Testis (tissue), 3 donors: Measurements from ENCODE around the gene NAB1. TPM values are rescaled to one million over a fixed set of nuclear protein-coding genes. Genes with fewer than 3 reads are reported as not detected.

ENCODE experiments used
- DNase-seq: peaks from one replicate; pipeline ENCODE4 v3.0.0-alpha.2; 2019
- H3K27ac ChIP-seq, 2 donors: fragments of 200-600 bp; sonication (generic); one replicate each; pipeline ENCODE4 v1.5.1; 2019
- H3K27me3 ChIP-seq: fragments of 200-600 bp; sonication (generic); one replicate; pipeline ENCODE4 v1.5.1; 2019
- H3K36me3 ChIP-seq: fragments of 200-600 bp; sonication (generic); one replicate; pipeline ENCODE4 v1.5.1; 2017; ENCODE audit warnings: low read depth; ENCODE audit errors: missing control alignments
- H3K4me1 ChIP-seq: fragments of 200-600 bp; sonication (generic); one replicate; pipeline ENCODE4 v1.5.1; 2019
- H3K4me3 ChIP-seq, 2 donors: fragments of 200-600 bp; sonication (generic); one replicate each; pipeline ENCODE4 v1.5.1; 2017 to 2019
- H3K9me3 ChIP-seq: fragments of 200-600 bp; sonication (generic); one replicate; pipeline ENCODE4 v1.5.1; 2017
- CTCF ChIP-seq, 3 experiments: fragments of 450-650 bp in 2 of 3; fragments of 200-600 bp in 1 of 3; sonication (generic) in 1 of 3; IDR thresholded peaks; one replicate each; pipeline ENCODE4 v1.5.1; 2016 to 2019; ENCODE audit warnings: antibody characterized with exemption in 3 of 3, mild to moderate bottlenecking in 2 of 3, moderate library complexity in 1 of 3
- POLR2A ChIP-seq: fragments of 450-650 bp; IDR thresholded peaks from one replicate; pipeline ENCODE4 v1.6.1; 2017; ENCODE audit warnings: antibody characterized with exemption, mild to moderate bottlenecking, moderate library complexity
- WGBS, 2 donors: methylation state at CpG; one replicate each; pipeline ENCODE4 v1.1.5; 2018; 5-methylcytosine and 5-hydroxymethylcytosine counted together
- intact Hi-C: fragments of 100-400 bp; cut with DNase I; formaldehyde crosslinking; loops from one replicate; pipeline ENCODE4 v1.15.1; 2023; ENCODE audit warnings: low total_unique reads
- polyA plus RNA-seq: library from polyadenylated mRNA; stranded (reverse); fragments of 350-450 nt; fragmentation: Illumina TruSeq; extraction: RNeasy Lipid Tissue Mini Kit (QIAGEN cat#74804); gene quantifications from one replicate; pipeline ENCODE4 v1.2.3, GENCODE V29; 2014; ENCODE audit warnings: low read depth, low replicate concordance; ENCODE audit not compliant: insufficient read depth
- total RNA-seq, 2 donors: library from RNA; depleted of rRNA; stranded (reverse); fragments of >200 nt; gene quantifications; one replicate each; pipeline ENCODE4 v1.2.3, GENCODE V29; 2016

Gene NAB1
- total and polyA plus RNA-seq, 3 donors from 2014 or later, result 33.8 to 81.0 (median 61.4) TPM

GRCh38 chr2:190722061-190722759 is 73.3 kb downstream of the NAB1 start:
- H3K4me1 ChIP-seq, result no peaks in the 10 kb centered on the region
- intact Hi-C loops, result no loop called here
- H3K27ac ChIP-seq, result no peak overlapping the region
- no peaks in the 10 kb centered on the region for H3K9me3 ChIP-seq
- H3K4me3 ChIP-seq, result no peak overlapping the region
- no peaks in the 10 kb centered on the region for H3K27me3 ChIP-seq
- 81 to 85% methylated on average over 4 of the region's 4 CpGs for WGBS, 2 donors
- H3K36me3 ChIP-seq, result no peaks in the 10 kb centered on the region
- DNase-seq, result no peak
- TF ChIP-seq POLR2A (no peak), CTCF (IDR thresholded peaks at IDR 0.05) (no peak)

- WGBS, 2 donors, result 84% methylated on average over 6 of the region's 6 CpGs
- Histone ChIP-seq H3K4me3 (no peak overlapping the region), H3K27ac (no peak overlapping the region), H3K36me3 (no peaks in the 10 kb centered on the region), H3K4me1 (no peaks in the 10 kb centered on the region), H3K27me3 (no peaks in the 10 kb centered on the region), H3K9me3 (no peaks in the 10 kb centered on the region)
- no peak for DNase-seq
- intact Hi-C loops, result no loop called here
- TF ChIP-seq CTCF (IDR thresholded peaks at IDR 0.05) (no peak), POLR2A (no peak)
Observed at GRCh38 chr2:190722835-190723234, 74.0 kb downstream of the NAB1 start.

GRCh38 chr2:190723397-190724090 is 74.7 kb downstream of the NAB1 start:
- TF ChIP-seq CTCF (IDR thresholded peaks at IDR 0.05) (no peak), POLR2A (no peak)
- Histone ChIP-seq H3K4me1 (no peaks in the 10 kb centered on the region), H3K4me3 (no peak overlapping the region), H3K9me3 (no peaks in the 10 kb centered on the region), H3K36me3 (no peaks in the 10 kb centered on the region), H3K27me3 (no peaks in the 10 kb centered on the region), H3K27ac (no peak overlapping the region)
- WGBS, 2 donors, result 60 to 63% methylated on average over 7 of the region's 7 CpGs
- DNase-seq, result no peak
- intact Hi-C loops, result no loop called here

GRCh38 chr2:190726255-190726654 is 77.4 kb downstream of the NAB1 start:
- Histone ChIP-seq H3K4me1 (no peaks in the 10 kb centered on the region), H3K27me3 (no peaks in the 10 kb centered on the region), H3K36me3 (no peaks in the 10 kb centered on the region), H3K4me3 (no peak overlapping the region), H3K27ac (no peak overlapping the region), H3K9me3 (no peaks in the 10 kb centered on the region)
- intact Hi-C loops, result no loop called here
- TF ChIP-seq POLR2A (no peak), CTCF (IDR thresholded peaks at IDR 0.05) (no peak)
- DNase-seq, result no peak
- 41 to 55% methylated on average over 3 of the region's 3 CpGs for WGBS, 2 donors
